Activated CD4-positive, alpha-beta T cell treated with anti-CD3 and anti-CD28 coated beads, Interleukin-2, Interleukin-6, amounts not matched to agents 100 ng/mL and 50 ng/mL, durations not matched to agents 16 hours and 8 hours (primary cell): ENCODE data around the gene NT5E.
"Not testable (repeated sequence)": the region's sequence is repeated elsewhere in the genome, so short reads cannot be mapped to it uniquely, and the experiment has no call there.

Experiments used
- DNase-seq: peaks from one replicate; pipeline ENCODE4 v3.0.0-alpha.2; 2020

NT5E gene

DNA sequence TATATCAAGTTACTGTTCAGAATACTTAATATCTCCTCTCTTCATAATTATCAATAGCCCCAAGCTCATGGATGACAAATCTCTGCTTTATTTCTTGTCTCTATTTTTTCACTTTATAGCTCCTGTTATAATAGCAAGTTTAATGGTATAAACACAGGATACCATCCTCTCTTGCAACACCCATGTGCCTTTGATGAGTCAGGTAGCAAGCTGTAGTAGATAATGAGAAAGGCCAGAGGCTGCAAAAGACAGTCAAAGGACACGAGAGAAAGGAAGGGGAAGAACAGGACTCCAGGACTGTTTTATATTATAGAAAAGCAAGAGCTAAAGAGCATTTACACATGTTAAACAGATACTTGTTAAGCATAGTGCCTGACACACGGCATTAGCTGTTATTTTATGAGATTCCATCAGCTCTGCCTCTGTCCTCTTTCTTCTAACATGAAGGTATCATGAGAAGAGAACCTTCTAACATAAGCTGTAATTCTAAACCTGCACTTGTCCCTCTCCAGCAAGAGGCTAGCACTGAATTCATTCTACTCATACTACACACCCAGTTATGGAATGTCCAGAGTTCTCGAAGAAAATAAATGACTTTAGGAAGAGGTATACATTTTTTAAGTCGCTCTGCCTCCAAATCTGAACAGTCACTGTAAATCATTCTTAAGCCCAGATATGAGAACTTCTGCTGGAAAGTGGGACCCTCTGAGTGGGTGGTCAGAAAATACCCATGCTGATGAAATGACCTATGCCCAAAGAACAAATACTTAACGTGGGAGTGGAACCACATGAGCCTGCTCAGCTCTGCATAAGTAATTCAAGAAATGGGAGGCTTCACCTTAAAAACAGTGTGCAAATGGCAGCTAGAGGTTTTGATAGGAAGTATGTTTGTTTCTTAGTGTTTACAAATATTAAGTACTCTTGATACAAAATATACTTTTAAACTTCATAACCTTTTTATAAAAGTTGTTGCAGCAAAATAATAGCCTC, 45.0 kb downstream of the NT5E start:
- no peak for DNase-seq

DNA sequence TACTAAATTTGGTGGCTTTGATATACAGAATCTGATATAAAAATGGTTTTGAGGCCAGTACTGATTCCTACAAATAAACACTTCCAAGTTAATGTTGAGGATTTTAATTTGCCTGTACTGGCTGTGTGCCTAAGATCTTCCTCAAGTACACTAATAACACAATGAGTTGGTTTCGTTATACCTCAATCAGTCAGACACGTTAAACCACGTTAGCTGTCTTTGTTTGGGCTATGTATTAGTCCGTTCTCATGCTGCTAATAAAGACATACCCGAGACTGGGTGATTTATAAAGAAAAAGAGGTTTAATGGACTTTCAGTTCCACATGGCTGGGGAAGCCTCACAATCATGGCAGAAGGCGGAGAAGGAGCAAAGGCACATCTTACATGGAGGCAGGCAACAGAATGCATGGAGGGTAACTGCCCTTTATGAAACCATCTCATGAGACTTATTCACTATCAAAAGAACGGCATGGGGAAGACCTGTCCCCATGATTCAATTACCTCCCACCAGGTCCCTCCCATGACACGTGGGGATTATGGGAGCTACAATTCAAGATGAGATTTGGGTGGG, 46.2 kb downstream of the NT5E start:
- peak; percentile 52 for DNase-seq

DNA sequence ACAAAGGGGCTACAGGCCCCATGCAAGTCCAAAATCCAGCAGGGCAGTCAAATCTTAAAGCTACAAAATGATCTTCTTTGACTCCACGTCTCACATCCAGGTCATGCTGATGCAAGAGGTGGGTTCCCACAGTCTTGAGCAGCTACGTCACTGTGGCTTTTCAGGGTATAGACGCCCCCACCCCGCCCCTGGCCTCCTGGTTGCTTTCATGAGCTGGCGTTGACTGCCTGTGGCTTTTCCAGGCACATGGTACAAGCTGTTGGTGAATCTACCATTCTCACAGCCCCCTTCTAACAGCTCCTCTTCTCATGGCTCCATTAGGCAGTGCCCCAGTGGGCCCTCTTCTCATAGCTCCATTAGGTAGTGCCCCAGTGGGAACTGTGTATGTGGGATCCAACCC, 47.0 kb downstream of the NT5E start:
- DNase-seq = no peak

DNA sequence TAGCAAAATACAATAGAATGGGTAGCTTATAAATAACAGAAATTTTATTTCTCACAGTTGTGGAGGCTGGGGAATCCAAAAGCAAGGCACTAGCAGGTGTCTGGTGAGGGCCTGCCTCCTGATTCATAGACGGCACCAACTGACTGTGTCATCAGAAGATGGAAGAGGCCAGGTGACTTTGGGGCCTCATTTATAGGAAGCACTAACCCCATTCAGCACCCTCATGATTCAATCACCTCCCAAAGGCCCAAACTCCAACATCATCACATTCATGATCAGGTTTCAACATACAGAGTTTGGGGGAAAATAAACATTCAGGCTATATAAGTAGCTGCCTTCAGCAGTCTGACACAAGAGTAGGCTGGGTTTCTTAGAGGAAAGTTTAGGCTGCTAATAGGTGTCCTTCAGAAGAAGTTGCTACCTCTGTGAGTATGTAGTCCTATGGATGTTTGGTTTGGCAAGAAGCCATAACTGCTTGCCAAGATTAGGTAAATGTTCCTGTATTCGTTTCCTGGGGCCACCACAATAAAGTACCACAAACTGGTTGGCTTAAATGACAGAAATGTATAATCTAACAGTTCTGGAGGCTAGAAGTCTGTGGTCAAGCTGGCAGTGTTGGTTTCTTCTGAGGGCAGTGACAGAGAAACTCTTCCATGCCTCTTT, 48.8 kb downstream of the NT5E start:
- DNase-seq = no peak

DNA sequence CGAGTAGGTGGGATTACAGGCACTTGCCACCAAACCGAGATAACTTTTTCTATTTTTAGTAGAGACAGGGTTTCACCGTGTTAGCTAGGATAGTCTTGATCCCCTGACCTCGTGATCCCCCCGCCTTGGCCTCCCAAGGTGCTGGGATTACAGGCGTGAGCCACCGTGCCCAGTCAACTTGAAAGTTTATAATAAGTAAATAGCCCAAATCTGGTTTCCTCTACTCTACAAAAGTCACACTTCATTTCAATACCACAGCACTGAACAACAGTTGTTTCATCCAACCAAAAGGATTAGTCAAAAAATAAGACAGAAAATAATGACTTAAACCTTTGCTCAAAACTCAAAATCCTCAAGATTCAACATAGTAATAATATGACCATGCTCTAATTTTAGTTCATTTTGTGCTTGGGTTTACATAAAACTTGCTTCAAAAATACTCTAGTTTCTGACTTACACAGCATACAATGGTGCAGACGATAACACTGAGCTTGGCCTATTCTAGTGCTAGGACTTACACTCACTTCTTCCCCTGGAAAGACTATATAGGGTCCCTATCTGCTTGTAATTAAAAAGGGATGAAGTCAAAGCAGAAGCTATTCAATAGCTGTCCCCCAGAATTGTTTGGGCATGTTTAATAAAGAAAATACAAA, 56.7 kb downstream of the NT5E start:
- DNase-seq = peak; percentile 71

DNA sequence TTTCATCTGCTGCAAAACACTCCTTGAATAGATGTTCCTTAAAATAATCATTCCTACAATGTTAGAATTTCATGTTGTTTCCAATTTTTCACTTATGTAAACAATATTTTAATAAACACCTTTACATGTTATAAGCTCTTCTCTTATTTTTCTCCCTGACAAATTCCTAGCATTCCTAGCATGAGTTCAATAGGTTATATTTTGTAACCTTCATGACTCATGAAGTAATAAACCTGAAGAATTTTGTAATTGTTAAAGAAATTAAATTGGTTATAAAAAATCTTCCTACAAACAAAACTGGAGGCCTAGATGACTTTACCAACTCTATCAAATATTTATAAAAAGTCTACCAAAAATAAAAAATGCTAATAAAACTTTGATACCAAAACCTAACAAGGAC, 66.3 kb downstream of the NT5E start:
- no peak for DNase-seq

DNA sequence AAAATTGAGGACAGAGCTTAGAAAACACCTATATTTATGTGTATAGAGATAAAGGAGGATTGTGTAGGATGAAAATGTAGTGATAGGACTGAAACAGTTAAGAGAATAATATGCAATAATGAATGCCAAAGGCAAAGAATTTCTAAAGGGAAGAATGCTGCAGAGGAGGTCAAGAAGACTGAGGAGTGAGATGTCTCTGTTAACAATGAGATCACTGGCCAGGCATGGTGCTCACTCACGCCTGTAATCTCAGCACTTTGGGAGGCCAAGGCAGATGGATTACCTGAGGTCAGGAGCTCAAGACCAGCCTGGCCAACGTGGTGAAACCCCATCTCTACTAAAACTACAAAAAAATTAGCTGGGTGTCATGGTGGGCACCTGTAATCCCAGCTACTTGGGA, 74.4 kb downstream of the NT5E start:
- DNase-seq = not testable (repeated sequence)

DNA sequence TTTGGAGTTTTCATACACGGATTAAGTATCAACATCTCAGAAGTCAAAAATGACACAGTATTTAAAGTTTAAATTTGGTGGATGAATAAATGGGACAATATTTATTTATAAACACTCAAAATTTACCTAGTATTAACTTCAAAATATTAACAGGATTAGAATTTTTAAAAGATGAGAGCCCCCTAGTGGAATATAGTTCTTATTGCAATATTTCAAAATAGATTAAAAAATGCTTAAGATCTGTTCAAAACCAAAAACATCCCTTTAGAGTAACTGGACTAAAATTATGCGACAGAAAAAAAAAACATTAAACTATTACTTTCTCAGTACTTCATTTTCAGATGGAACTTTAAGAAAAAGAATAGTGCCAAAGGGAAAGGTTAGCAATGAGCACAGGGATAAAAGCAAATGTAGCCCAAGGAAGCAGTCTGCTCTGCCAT, 87.2 kb downstream of the NT5E start:
- DNase-seq = peak; percentile 6

DNA sequence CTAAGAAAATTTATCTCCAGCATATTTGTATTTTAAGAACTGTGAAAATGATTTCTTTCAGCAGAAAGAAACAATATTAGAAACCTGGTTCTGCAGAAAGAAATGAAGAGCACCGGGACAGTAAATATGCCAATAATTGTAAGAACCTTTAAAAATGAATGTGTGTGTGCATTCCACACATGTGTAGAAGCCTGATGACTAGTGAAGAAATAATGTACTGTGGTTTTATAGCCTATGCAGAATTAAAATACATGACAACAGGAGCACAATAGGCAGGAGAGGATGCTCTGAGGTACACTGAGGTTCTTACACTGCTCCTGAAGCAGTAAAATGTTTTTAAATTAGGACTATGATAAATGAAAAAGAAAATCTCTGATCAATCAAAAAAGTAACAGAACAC, 94.9 kb downstream of the NT5E start:
- no peak for DNase-seq
